Neutrophil (primary cell): ENCODE measurements around the gene RNLS.

Source experiments
- H3K27ac ChIP-seq: fragments of 200-600 bp; sonication (generic); 2 replicates; pipeline ENCODE4 v1.5.1; 2016; ENCODE audit warnings: mild to moderate bottlenecking, moderate library complexity
- H3K27me3 ChIP-seq: fragments of 200-600 bp; sonication (generic); 2 replicates; pipeline ENCODE4 v1.6.0; 2016; ENCODE audit warnings: mild to moderate bottlenecking
- H3K36me3 ChIP-seq: fragments of 200-600 bp; sonication (generic); 2 replicates; pipeline ENCODE4 v1.5.1; 2017
- H3K4me1 ChIP-seq, 2 experiments: fragments of 200-600 bp in 1 of 2; sonication (generic) in 1 of 2; 1 replicate in 1 of 2; 2 replicates in 1 of 2; pipeline versions ENCODE4 v1.5.1 to v1.6.1; 2013 to 2016; ENCODE audit warnings: low read depth in 1 of 2, low read length in 1 of 2, mild to moderate bottlenecking in 1 of 2, moderate library complexity in 1 of 2; ENCODE audit not compliant: control insufficient read depth in 1 of 2, insufficient read depth in 1 of 2
- H3K4me3 ChIP-seq, 2 experiments: fragments of 200-600 bp in 1 of 2; sonication (generic) in 1 of 2; 1 replicate in 1 of 2; 2 replicates in 1 of 2; pipeline ENCODE4 v1.5.1; 2013 to 2016; ENCODE audit warnings: low read depth in 1 of 2, low read length in 1 of 2, mild to moderate bottlenecking in 1 of 2, moderate library complexity in 1 of 2
- H3K9me3 ChIP-seq: fragments of 200-600 bp; sonication (generic); 2 replicates; pipeline ENCODE4 v1.5.1; 2016
- CTCF ChIP-seq: fragments of 200-600 bp; sonication (generic); IDR thresholded peaks from 2 replicates; pipeline ENCODE4 v1.5.1; 2016; ENCODE audit warnings: antibody characterized with exemption

Gene RNLS

GRCh38 chr10:88226071-88226659 lies 357.0 kb downstream of the RNLS start:
- no peaks in the 10 kb centered on the region for H3K36me3 ChIP-seq
- H3K4me1 ChIP-seq: no peaks in the 10 kb centered on the region
- no peak for TF ChIP-seq CTCF
- H3K27me3 ChIP-seq: no peaks in the 10 kb centered on the region
- H3K9me3 ChIP-seq: no peaks in the 10 kb centered on the region
- no peak overlapping the region for H3K4me3 ChIP-seq
- no peak overlapping the region for H3K27ac ChIP-seq
